Osteocyte (in vitro differentiated cells): ENCODE data around the gene HS6ST1. TPM values are rescaled to one million over a fixed set of nuclear protein-coding genes. Genes with fewer than 3 reads are reported as not detected.
A peak's percentile ranks its signal among the peaks of the same experiment; 100 is the strongest.

Experiments used
- DNase-seq: peaks from one replicate; pipeline ENCODE4 v3.0.0; 2021; ENCODE audit warnings: mixed read lengths; ENCODE audit not compliant: unreplicated experiment; ENCODE audit errors: extremely low spot score
- H3K27ac Mint-ChIP-seq: one replicate; pipeline ENCODE4 v1.8.0; 2021; ENCODE audit warnings: mild to moderate bottlenecking, mixed read lengths; ENCODE audit not compliant: unreplicated experiment
- H3K27me3 Mint-ChIP-seq: one replicate; pipeline ENCODE4 v1.8.0; 2021; ENCODE audit warnings: mixed read lengths; ENCODE audit not compliant: unreplicated experiment
- H3K36me3 Mint-ChIP-seq: one replicate; pipeline ENCODE4 v1.8.0; 2021; ENCODE audit warnings: mixed read lengths; ENCODE audit not compliant: unreplicated experiment
- H3K4me1 Mint-ChIP-seq: one replicate; pipeline ENCODE4 v1.8.0; 2021; ENCODE audit warnings: mixed read lengths; ENCODE audit not compliant: unreplicated experiment
- H3K4me3 Mint-ChIP-seq: one replicate; pipeline ENCODE4 v1.8.0; 2021; ENCODE audit warnings: mild to moderate bottlenecking, moderate library complexity, mixed read lengths; ENCODE audit not compliant: unreplicated experiment
- H3K9me3 Mint-ChIP-seq: one replicate; pipeline ENCODE4 v1.8.0; 2021; ENCODE audit warnings: mixed read lengths; ENCODE audit not compliant: unreplicated experiment
- CTCF ChIP-seq: fragments of 200-600 bp; sonication (generic); IDR thresholded peaks from 2 replicates; pipeline ENCODE4 v1.5.0; 2021; ENCODE audit warnings: antibody characterized with exemption, mild to moderate bottlenecking, moderate library complexity
- total RNA-seq: library from RNA; stranded (reverse); gene quantifications from 2 replicates; pipeline ENCODE4 v1.2.1, GENCODE V29; 2021

The HS6ST1 gene
- total RNA-seq, 1 donor from 2014 or later: 43.0 TPM

- Mint-ChIP-seq H3K4me3 (no peak overlapping the region), H3K36me3 (no peaks in the 10 kb centered on the region)
- peak; percentile 38 for DNase-seq
Measured at GRCh38 chr2:128237081-128237534, 81.6 kb downstream of the HS6ST1 start.

GRCh38 chr2:128236491-128237035, 82.1 kb downstream of the HS6ST1 start:
- H3K4me1 Mint-ChIP-seq: peaks cover 23% of the 10 kb centered on the region
- peak overlapping the region; percentile 54 for H3K27ac Mint-ChIP-seq
- H3K36me3 Mint-ChIP-seq: no peaks in the 10 kb centered on the region
- TF ChIP-seq CTCF: no peak
- H3K4me3 Mint-ChIP-seq: no peak overlapping the region
- H3K9me3 Mint-ChIP-seq: no peaks in the 10 kb centered on the region
- H3K27me3 Mint-ChIP-seq: no peaks in the 10 kb centered on the region
- peak; percentile 80 for DNase-seq

More at GRCh38 chr2:128237081-128237534, 81.6 kb downstream of the HS6ST1 start:
- no peak for TF ChIP-seq CTCF
- Mint-ChIP-seq H3K27me3 (no peaks in the 10 kb centered on the region), H3K9me3 (no peaks in the 10 kb centered on the region), H3K4me1 (peaks cover 23% of the 10 kb centered on the region), H3K27ac (peak overlapping the region; percentile 54)

GRCh38 chr2:128235581-128235980, 83.1 kb downstream of the HS6ST1 start:
- H3K4me3 Mint-ChIP-seq: no peak overlapping the region
- no peak overlapping the region for H3K27ac Mint-ChIP-seq
- H3K4me1 Mint-ChIP-seq: peaks cover 23% of the 10 kb centered on the region
- no peaks in the 10 kb centered on the region for H3K9me3 Mint-ChIP-seq
- DNase-seq: peak; percentile 32
- H3K36me3 Mint-ChIP-seq: no peaks in the 10 kb centered on the region
- TF ChIP-seq CTCF: no peak
- no peaks in the 10 kb centered on the region for H3K27me3 Mint-ChIP-seq

- TF ChIP-seq CTCF: no peak
- no peak overlapping the region for H3K27ac Mint-ChIP-seq
- no peaks in the 10 kb centered on the region for H3K36me3 Mint-ChIP-seq
- H3K4me3 Mint-ChIP-seq: no peak overlapping the region
- no peaks in the 10 kb centered on the region for H3K27me3 Mint-ChIP-seq
- peaks cover 23% of the 10 kb centered on the region for H3K4me1 Mint-ChIP-seq
- peak; percentile 25 for DNase-seq
- no peaks in the 10 kb centered on the region for H3K9me3 Mint-ChIP-seq
Measured at GRCh38 chr2:128234613-128235012, 84.1 kb downstream of the HS6ST1 start.

- H3K9me3 Mint-ChIP-seq: no peaks in the 10 kb centered on the region
- H3K27ac Mint-ChIP-seq: no peak overlapping the region
- TF ChIP-seq CTCF: no peak
- H3K36me3 Mint-ChIP-seq: no peaks in the 10 kb centered on the region
- peaks cover 23% of the 10 kb centered on the region for H3K4me1 Mint-ChIP-seq
- H3K4me3 Mint-ChIP-seq: peak overlapping the region; percentile 79
- no peaks in the 10 kb centered on the region for H3K27me3 Mint-ChIP-seq
- DNase-seq: peak; percentile 62
Measured at GRCh38 chr2:128233790-128234395, 84.8 kb downstream of the HS6ST1 start.
